ENCODE results near the gene RAPSN.
A peak's percentile ranks its signal among the peaks of the same experiment; 100 is the strongest.

DNA sequence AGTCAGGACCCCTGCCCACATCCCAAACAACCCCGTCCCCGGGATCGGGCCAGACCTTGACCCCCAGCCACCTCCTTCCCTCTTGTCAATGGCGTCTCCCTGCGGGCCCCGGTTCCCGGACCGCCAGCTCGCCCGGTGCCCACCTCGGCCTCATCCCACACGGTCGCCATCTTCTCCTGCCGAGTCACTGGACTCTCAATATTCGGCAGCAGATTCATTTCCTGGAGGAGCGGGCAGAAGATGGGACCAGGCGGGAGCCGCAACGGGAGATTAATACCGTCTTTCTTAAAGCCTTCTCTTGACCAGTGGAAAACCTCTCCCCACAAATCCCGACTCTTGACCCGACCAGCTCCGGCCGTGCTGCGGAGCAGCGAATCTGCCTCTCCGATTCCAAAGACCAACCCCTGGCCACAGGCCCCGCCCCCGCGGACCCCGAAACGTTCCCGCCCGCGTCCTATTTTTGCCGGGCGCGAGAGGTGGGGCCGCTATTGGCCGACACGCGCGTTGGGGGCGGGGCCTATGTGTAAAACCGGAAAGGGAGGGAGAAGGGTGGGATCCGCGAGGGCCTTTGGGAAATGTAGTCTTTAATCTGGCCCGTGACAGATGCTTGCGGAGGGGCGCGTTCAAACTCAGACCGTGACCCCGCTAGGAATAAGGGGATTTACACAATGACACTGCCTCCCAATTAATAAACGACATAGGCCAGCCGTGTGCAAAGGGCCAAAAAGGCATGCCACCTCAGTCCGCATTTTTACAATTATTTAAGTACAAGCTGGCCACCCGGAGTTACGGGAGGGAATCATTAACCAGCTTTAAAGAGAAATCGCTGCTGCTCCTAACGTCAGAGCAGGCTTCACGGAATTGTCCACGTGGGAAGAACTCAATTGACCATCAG lies 22.6 kb downstream of the RAPSN start, which contains the start of gene PSMC3:
- TF ChIP-seq, protein P1, sequence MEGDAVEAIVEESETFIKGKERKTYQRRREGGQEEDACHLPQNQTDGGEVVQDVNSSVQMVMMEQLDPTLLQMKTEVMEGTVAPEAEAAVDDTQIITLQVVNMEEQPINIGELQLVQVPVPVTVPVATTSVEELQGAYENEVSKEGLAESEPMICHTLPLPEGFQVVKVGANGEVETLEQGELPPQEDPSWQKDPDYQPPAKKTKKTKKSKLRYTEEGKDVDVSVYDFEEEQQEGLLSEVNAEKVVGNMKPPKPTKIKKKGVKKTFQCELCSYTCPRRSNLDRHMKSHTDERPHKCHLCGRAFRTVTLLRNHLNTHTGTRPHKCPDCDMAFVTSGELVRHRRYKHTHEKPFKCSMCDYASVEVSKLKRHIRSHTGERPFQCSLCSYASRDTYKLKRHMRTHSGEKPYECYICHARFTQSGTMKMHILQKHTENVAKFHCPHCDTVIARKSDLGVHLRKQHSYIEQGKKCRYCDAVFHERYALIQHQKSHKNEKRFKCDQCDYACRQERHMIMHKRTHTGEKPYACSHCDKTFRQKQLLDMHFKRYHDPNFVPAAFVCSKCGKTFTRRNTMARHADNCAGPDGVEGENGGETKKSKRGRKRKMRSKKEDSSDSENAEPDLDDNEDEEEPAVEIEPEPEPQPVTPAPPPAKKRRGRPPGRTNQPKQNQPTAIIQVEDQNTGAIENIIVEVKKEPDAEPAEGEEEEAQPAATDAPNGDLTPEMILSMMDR (IDR thresholded peaks at IDR 0.05): peak in 1 of 7 experiments; percentile 1
- TF ChIP-seq POLR2A (IDR thresholded peaks at IDR 0.05): peak; percentile 27 to 78 (median 76)

Measured in body of pancreas (tissue), 4 donors.